HepG2 (cell line): ENCODE results near the gene PAPSS2. TPM values are rescaled to one million over a fixed set of nuclear protein-coding genes. Genes with fewer than 3 reads are reported as not detected.
A peak's percentile ranks its signal among the peaks of the same experiment; 100 is the strongest.

Experiments
- CBFB ChIP-seq: sonication (generic); formaldehyde crosslinking; IDR thresholded peaks from 2 replicates; pipeline ENCODE4 v1.4.0; 2020; ENCODE audit warnings: missing genetic modification reagents
- DMAP1 ChIP-seq: IDR thresholded peaks from 2 replicates; pipeline ENCODE4 v1.6.1; 2016
- FOXA3 ChIP-seq: IDR thresholded peaks from 2 replicates; pipeline ENCODE4 v1.6.1; 2016; ENCODE audit warnings: missing genetic modification reagents, missing compliant biosample characterization
- HHEX ChIP-seq: IDR thresholded peaks from 2 replicates; pipeline ENCODE4 v1.6.1; 2016; ENCODE audit warnings: control low read depth
- HMGA1 ChIP-seq: sonication (generic); formaldehyde crosslinking; conservative IDR thresholded peaks from 2 replicates; pipeline ENCODE4 v1.4.0; 2020; ENCODE audit warnings: missing genetic modification reagents
- IRF2 ChIP-seq: IDR thresholded peaks from 2 replicates; pipeline ENCODE4 v1.6.1; 2018; ENCODE audit warnings: missing genetic modification reagents, missing compliant biosample characterization
- KAT2B ChIP-seq: fragments of 150-350 bp; IDR thresholded peaks from 2 replicates; pipeline ENCODE4 v1.6.1; 2014; ENCODE audit warnings: low read depth, low read length, borderline replicate concordance
- KDM2A ChIP-seq: sonication (generic); formaldehyde crosslinking; IDR thresholded peaks from 2 replicates; pipeline ENCODE4 v1.4.0; 2020; ENCODE audit warnings: low read depth, missing genetic modification reagents, borderline replicate concordance
- KLF15 ChIP-seq: sonication (generic); formaldehyde crosslinking; IDR thresholded peaks from 2 replicates; pipeline ENCODE4 v1.8.1; 2023; ENCODE audit warnings: borderline replicate concordance, mild to moderate bottlenecking, inconsistent platforms, missing genetic modification reagents, mixed read lengths
- MATR3 ChIP-seq: sonication (generic); formaldehyde crosslinking; IDR thresholded peaks from 2 replicates; pipeline ENCODE4 v1.4.0; 2020; ENCODE audit warnings: missing genetic modification reagents
- PLSCR1 ChIP-seq: sonication (generic); formaldehyde crosslinking; IDR thresholded peaks from 2 replicates; pipeline ENCODE4 v1.5.0; 2020; ENCODE audit warnings: missing genetic modification reagents, mild to moderate bottlenecking, borderline replicate concordance
- RBAK ChIP-seq: sonication (generic); formaldehyde crosslinking; IDR thresholded peaks from 2 replicates; pipeline ENCODE4 v1.5.1; 2020; ENCODE audit warnings: mild to moderate bottlenecking, missing genetic modification reagents
- RFXANK ChIP-seq: IDR thresholded peaks from 2 replicates; pipeline ENCODE4 v1.6.1; 2016
- SNRNP70 ChIP-seq: fragments of 200-400 bp; formaldehyde crosslinking; IDR thresholded peaks from 2 replicates; pipeline ENCODE4 v1.6.1; 2017; ENCODE audit warnings: mild to moderate bottlenecking, low read depth, low read length, moderate library complexity
- SRSF1 ChIP-seq: fragments of 200-400 bp; formaldehyde crosslinking; optimal IDR thresholded peaks from 2 replicates; pipeline ENCODE3; 2017; ENCODE audit warnings: mild to moderate bottlenecking, low read depth, low read length, moderate library complexity
- ZFP62 ChIP-seq: sonication (generic); formaldehyde crosslinking; IDR thresholded peaks from 2 replicates; pipeline ENCODE4 v1.4.0; 2020; ENCODE audit warnings: missing genetic modification reagents
- ZNF431 ChIP-seq: sonication (generic); formaldehyde crosslinking; IDR thresholded peaks from 2 replicates; pipeline ENCODE4 v1.9.0; 2022; ENCODE audit warnings: missing genetic modification reagents, low read depth, mild to moderate bottlenecking, borderline replicate concordance
- ZNF484 ChIP-seq: sonication (generic); formaldehyde crosslinking; IDR thresholded peaks from 2 replicates; pipeline ENCODE4 v1.5.1; 2020; ENCODE audit warnings: mild to moderate bottlenecking, low read depth, missing genetic modification reagents, borderline replicate concordance
- ZNF562 ChIP-seq: sonication (generic); formaldehyde crosslinking; IDR thresholded peaks from 2 replicates; pipeline ENCODE4 v1.8.0; 2022; ENCODE audit warnings: missing genetic modification reagents, borderline replicate concordance
- ZNF740 ChIP-seq: sonication (generic); formaldehyde crosslinking; IDR thresholded peaks from 2 replicates; pipeline ENCODE4 v1.4.0; 2020; ENCODE audit warnings: missing genetic modification reagents
- ZSCAN29 ChIP-seq: sonication (generic); formaldehyde crosslinking; conservative IDR thresholded peaks from 2 replicates; pipeline ENCODE4 v1.4.0; 2020; ENCODE audit warnings: mild to moderate bottlenecking, missing genetic modification reagents
- ZSCAN5A ChIP-seq: sonication (generic); formaldehyde crosslinking; IDR thresholded peaks from 2 replicates; pipeline ENCODE4 v1.8.0; 2022; ENCODE audit warnings: mild to moderate bottlenecking, missing genetic modification reagents, borderline replicate concordance
- polyA plus RNA-seq, 8 experiments: library from polyadenylated mRNA; depleted of rRNA in 3 of 8; stranded (reverse) in 7 of 8; unstranded in 1 of 8; fragments of >200 nt; fragmentation: Illumina TruSeq in 4 of 8; extraction: Trizol in 4 of 8; gene quantifications; 2 replicates each; pipeline versions ENCODE4 v1.2.1 to v1.2.3, GENCODE V29; 2011 to 2016; ENCODE audit warnings: low read depth in 4 of 8, missing spikeins in 1 of 8, mixed read lengths in 1 of 8; ENCODE audit not compliant: insufficient read depth in 1 of 8
- total RNA-seq, 5 experiments: library from RNA; depleted of rRNA; stranded (reverse); fragments of >200 nt; fragmentation: Illumina TruSeq; extraction: Trizol; gene quantifications; 2 replicates each; pipeline ENCODE4 v1.2.3, GENCODE V29; 2016; ENCODE audit warnings: low read depth in 1 of 5
- TF ChIP-seq, protein P1 (sequence below): IDR thresholded peaks from 2 replicates; pipeline ENCODE4 v1.6.1; 2016; ENCODE audit warnings: mild to moderate bottlenecking
- TF ChIP-seq, protein P2 (sequence below): sonication (generic); formaldehyde crosslinking; conservative IDR thresholded peaks from 2 replicates; pipeline ENCODE4 v1.8.1; 2023; ENCODE audit warnings: missing genetic modification reagents

The PAPSS2 gene
- total and polyA plus RNA-seq, 2 of the 13 experiments (the other 11 are each of a cell fraction or from before 2014, with no cell fraction given): 0.11 to 0.12 TPM

GRCh38 chr10:87635498-87636312 is 24.0 kb upstream of the PAPSS2 start (continued):
- TF ChIP-seq SNRNP70: no peak
- no peak for TF ChIP-seq KAT2B
- TF ChIP-seq CBFB (CRISPR knock-in tag): no peak
- TF ChIP-seq HHEX (CRISPR knock-in tag): no peak
- TF ChIP-seq RFXANK (CRISPR knock-in tag): no peak
- no peak for TF ChIP-seq MATR3 (CRISPR knock-in tag)
- TF ChIP-seq, protein P1, sequence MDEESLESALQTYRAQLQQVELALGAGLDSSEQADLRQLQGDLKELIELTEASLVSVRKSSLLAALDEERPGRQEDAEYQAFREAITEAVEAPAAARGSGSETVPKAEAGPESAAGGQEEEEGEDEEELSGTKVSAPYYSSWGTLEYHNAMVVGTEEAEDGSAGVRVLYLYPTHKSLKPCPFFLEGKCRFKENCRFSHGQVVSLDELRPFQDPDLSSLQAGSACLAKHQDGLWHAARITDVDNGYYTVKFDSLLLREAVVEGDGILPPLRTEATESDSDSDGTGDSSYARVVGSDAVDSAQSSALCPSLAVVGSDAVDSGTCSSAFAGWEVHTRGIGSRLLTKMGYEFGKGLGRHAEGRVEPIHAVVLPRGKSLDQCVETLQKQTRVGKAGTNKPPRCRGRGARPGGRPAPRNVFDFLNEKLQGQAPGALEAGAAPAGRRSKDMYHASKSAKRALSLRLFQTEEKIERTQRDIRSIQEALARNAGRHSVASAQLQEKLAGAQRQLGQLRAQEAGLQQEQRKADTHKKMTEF: 0 out of 2 replicates have a peak, but pooled peaks have one; percentile 17
- TF ChIP-seq HMGA1 (CRISPR knock-in tag): no peak
- TF ChIP-seq ZNF484: no peak
- no peak for TF ChIP-seq ZNF562 (CRISPR knock-in tag)
- TF ChIP-seq IRF2 (CRISPR knock-in tag): peak; percentile 61; the same call in 1 of the 2 replicates
- no peak for TF ChIP-seq SRSF1
- no peak for TF ChIP-seq RBAK (CRISPR knock-in tag)
- TF ChIP-seq ZNF431 (CRISPR knock-in tag): no peak
- TF ChIP-seq, protein P2, sequence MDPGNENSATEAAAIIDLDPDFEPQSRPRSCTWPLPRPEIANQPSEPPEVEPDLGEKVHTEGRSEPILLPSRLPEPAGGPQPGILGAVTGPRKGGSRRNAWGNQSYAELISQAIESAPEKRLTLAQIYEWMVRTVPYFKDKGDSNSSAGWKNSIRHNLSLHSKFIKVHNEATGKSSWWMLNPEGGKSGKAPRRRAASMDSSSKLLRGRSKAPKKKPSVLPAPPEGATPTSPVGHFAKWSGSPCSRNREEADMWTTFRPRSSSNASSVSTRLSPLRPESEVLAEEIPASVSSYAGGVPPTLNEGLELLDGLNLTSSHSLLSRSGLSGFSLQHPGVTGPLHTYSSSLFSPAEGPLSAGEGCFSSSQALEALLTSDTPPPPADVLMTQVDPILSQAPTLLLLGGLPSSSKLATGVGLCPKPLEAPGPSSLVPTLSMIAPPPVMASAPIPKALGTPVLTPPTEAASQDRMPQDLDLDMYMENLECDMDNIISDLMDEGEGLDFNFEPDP (CRISPR knock-in tag): no peak
- TF ChIP-seq ZSCAN5A (CRISPR knock-in tag): no peak
- no peak for TF ChIP-seq KLF15 (CRISPR knock-in tag)
- TF ChIP-seq ZSCAN29: no peak
- 0 out of 2 replicates have a peak, but pooled peaks have one; percentile 14 for TF ChIP-seq FOXA3 (CRISPR knock-in tag)
- TF ChIP-seq DMAP1 (CRISPR knock-in tag): no peak
- no peak for TF ChIP-seq ZFP62 (CRISPR knock-in tag)
- TF ChIP-seq PLSCR1: no peak
- no peak for TF ChIP-seq KDM2A (CRISPR knock-in tag)
- TF ChIP-seq ZNF740 (CRISPR knock-in tag): no peak
